K562 (cell line): ENCODE measurements around the gene GALNT13. TPM values are rescaled to one million over a fixed set of nuclear protein-coding genes. Genes with fewer than 3 reads are reported as not detected.

Experiments
- ATAC-seq: fragments of 200-7000 bp; cut with Tn5 transposase; 3 replicates; pipeline ENCODE4 v1.9.1; 2020; ENCODE audit warnings: moderate library complexity
- BruUV-seq: library from RNA; stranded (reverse); fragments of 400-500 nt; replicated peaks from 2 replicates; lab custom pipeline; 2021; lab: Mats Ljungman, UMichigan
- CTCF ChIA-PET: fragments of 300-600 bp; formaldehyde crosslinking; extraction: SDS; loops from one replicate; lab custom pipeline; 2021; ENCODE audit warnings: low intra/inter-chr PET ratio; lab: Yijun Ruan, JAX
- POLR2A ChIA-PET: fragments of 300-600, 350-650 bp; sonication (Branson Sonifier 250); formaldehyde crosslinking; extraction: SDS; loops from one replicate; lab custom pipeline; 2021; ENCODE audit warnings: antibody characterized with exemption, inconsistent platforms; lab: Yijun Ruan, JAX
- DNase-seq, 4 experiments: peaks; one replicate each; pipeline versions ENCODE4 v3.0.0 to v3.0.0-alpha.2; 2011 to 2018; ENCODE audit warnings: low spot score in 3 of 4, mixed read lengths in 3 of 4; ENCODE audit errors: extremely low read depth in 1 of 4
- FAIRE-seq: peaks from 2 replicates; lab custom pipeline; 2011; peaks lifted over from hg19 to GRCh38; lab: Jason Lieb, UNC
- H2AFZ ChIP-seq: 2 replicates; pipeline ENCODE4 v1.6.0; 2011; ENCODE audit warnings: low read depth, low read length, control low read depth, inconsistent platforms
- H3K27ac ChIP-seq: fragments of 200-600 bp; 3 replicates; pipeline ENCODE4 v1.8.0; 2011; ENCODE audit warnings: low read depth, mild to moderate bottlenecking, control low read depth, inconsistent platforms, low read length, moderate library complexity, mixed read lengths; ENCODE audit errors: extremely low read depth
- H3K27me3 ChIP-seq, 2 experiments: fragments of 300-600 bp in 1 of 2; 2 replicates in 1 of 2; 3 replicates in 1 of 2; pipeline versions ENCODE4 v1.6.0 to v1.8.0; 2011; ENCODE audit warnings: inconsistent platforms in 2 of 2, low read length in 2 of 2, mild to moderate bottlenecking in 1 of 2, mixed read lengths in 1 of 2, moderate library complexity in 1 of 2; ENCODE audit not compliant: control insufficient read depth in 2 of 2, insufficient read depth in 2 of 2
- H3K36me3 ChIP-seq: fragments of 300-600 bp; 3 replicates; pipeline ENCODE4 v1.8.0; 2011; ENCODE audit warnings: mild to moderate bottlenecking, low read length, inconsistent platforms; ENCODE audit not compliant: control insufficient read depth, insufficient read depth
- H3K4me1 ChIP-seq, 2 experiments: fragments of 200-600 bp in 1 of 2; replicated peaks in 1 of 2; 2 replicates in 1 of 2; 3 replicates in 1 of 2; pipeline versions ENCODE4 v1.5.1 to v1.8.0; 2011; ENCODE audit warnings: inconsistent platforms in 2 of 2, low read length in 2 of 2, mild to moderate bottlenecking in 1 of 2, mixed read lengths in 1 of 2, moderate library complexity in 1 of 2; ENCODE audit not compliant: control insufficient read depth in 2 of 2, insufficient read depth in 2 of 2
- H3K4me2 ChIP-seq: 2 replicates; pipeline ENCODE4 v1.6.1; 2011; ENCODE audit warnings: low read length, control low read depth, inconsistent platforms, mixed read lengths; ENCODE audit not compliant: insufficient read depth
- H3K4me3 ChIP-seq: fragments of 200-600 bp; sonication (generic), shearing (Covaris generic); 2 replicates; pipeline ENCODE4 v1.5.1; 2016; ENCODE audit warnings: control low read depth, inconsistent platforms
- H3K79me2 ChIP-seq: fragments of 200-600 bp; 3 replicates; pipeline ENCODE4 v1.8.0; 2011; ENCODE audit warnings: low read length, inconsistent platforms; ENCODE audit not compliant: control insufficient read depth, insufficient read depth
- H3K9ac ChIP-seq, 2 experiments: 2 replicates each; pipeline versions ENCODE4 v1.6.0 to v1.6.1; 2011; ENCODE audit warnings: low read depth in 2 of 2, low read length in 2 of 2, control low read depth in 1 of 2, inconsistent platforms in 1 of 2, mild to moderate bottlenecking in 1 of 2, mixed read lengths in 1 of 2; ENCODE audit not compliant: insufficient read depth in 1 of 2
- H3K9me1 ChIP-seq: one replicate; pipeline ENCODE4 v1.6.0; 2011; ENCODE audit warnings: inconsistent platforms, mild to moderate bottlenecking, low read length, moderate library complexity; ENCODE audit not compliant: control insufficient read depth, insufficient read depth
- H3K9me3 ChIP-seq: replicated peaks from 2 replicates; pipeline ENCODE4 v1.5.1; 2011; ENCODE audit warnings: low read depth, low read length, inconsistent platforms; ENCODE audit not compliant: control insufficient read depth, insufficient read depth
- H4K20me1 ChIP-seq: replicated peaks from 2 replicates; pipeline ENCODE4 v1.6.1; 2011; ENCODE audit warnings: low read length, inconsistent platforms, mixed read lengths; ENCODE audit not compliant: control insufficient read depth, insufficient read depth
- KLF6 ChIP-seq: fragments of 250-450 bp; sonication (Bioruptor Pico); IDR thresholded peaks from 2 replicates; pipeline ENCODE4 v1.4.0; 2020; ENCODE audit warnings: mild to moderate bottlenecking, moderate library complexity, borderline replicate concordance
- MEF2D ChIP-seq: conservative IDR thresholded peaks from 2 replicates; pipeline ENCODE4 v1.6.1; 2016; ENCODE audit warnings: low read depth, missing genetic modification characterization, missing compliant biosample characterization
- PML ChIP-seq: IDR thresholded peaks from 2 replicates; pipeline ENCODE4 v1.6.1; 2012; ENCODE audit warnings: low read length, inconsistent platforms
- PPARD ChIP-seq: fragments of 250-450 bp; sonication (Bioruptor Pico); IDR thresholded peaks from 2 replicates; pipeline ENCODE4 v1.8.0; 2022; ENCODE audit warnings: inconsistent platforms, mild to moderate bottlenecking, moderate library complexity
- TBL1XR1 ChIP-seq, 2 experiments: IDR thresholded peaks; 2 replicates each; pipeline ENCODE4 v1.6.1; 2012; ENCODE audit warnings: improper control_type of control experiment in 2 of 2, low read length in 2 of 2, mild to moderate bottlenecking in 1 of 2
- ZNF146 ChIP-seq: IDR thresholded peaks from one replicate; pipeline ENCODE4 v1.6.1; 2018; ENCODE audit warnings: missing compliant biosample characterization; ENCODE audit not compliant: unreplicated experiment
- ZNF24 ChIP-seq: fragments of 450-650 bp; IDR thresholded peaks from 2 replicates; pipeline ENCODE4 v1.6.1; 2016
- WGBS: fragments of 100-300 bp; shearing (Covaris generic); methylation state at CpG from one replicate; pipeline ENCODE4 v1.1.6; 2016; ENCODE audit warnings: low coverage, mixed read lengths; ENCODE audit not compliant: insufficient coverage; ENCODE audit errors: missing lambda C conversion rate; 5-methylcytosine and 5-hydroxymethylcytosine counted together
- in situ Hi-C: fragments of 300-500 bp; cut with MboI; formaldehyde crosslinking; loops from 4 replicates; pipeline ENCODE4 v1.15.0; 2018; ENCODE audit warnings: inconsistent platforms, mixed read lengths
- intact Hi-C: fragments of 100-400 bp; cut with micrococcal nuclease; formaldehyde crosslinking; loops from 2 replicates; pipeline ENCODE4 v1.14.2; 2022
- polyA plus RNA-seq, 8 experiments: library from polyadenylated mRNA; depleted of rRNA in 4 of 8; stranded (reverse) in 5 of 8; unstranded in 3 of 8; fragments of >200 nt; fragmentation: Nextera tagmentation in 2 of 8; fragmentation: Illumina TruSeq in 1 of 8; extraction: Ambion mirVana in 2 of 8; extraction: Trizol in 1 of 8; gene quantifications; 2 replicates each; pipeline versions ENCODE4 v1.2.1 to v1.2.3, GENCODE V29; 2011 to 2014; ENCODE audit warnings: inconsistent platforms in 1 of 8, missing spikeins in 1 of 8
- total RNA-seq, 7 experiments: library from RNA; depleted of rRNA in 6 of 7; stranded (reverse); fragments of >200 nt in 6 of 7; fragmentation: Illumina TruSeq in 2 of 7; extraction: Trizol in 2 of 7; gene quantifications; 2 replicates each; pipeline versions ENCODE4 v1.2.1 to v1.2.3, GENCODE V29; 2011 to 2021; ENCODE audit warnings: low replicate concordance in 1 of 7
- TF ChIP-seq, protein P1 (sequence below): sonication (generic); formaldehyde crosslinking; IDR thresholded peaks from 2 replicates; pipeline ENCODE4 v1.4.0; 2020; ENCODE audit warnings: mild to moderate bottlenecking, missing genetic modification reagents
- TF ChIP-seq, protein P2 (sequence below): IDR thresholded peaks from 2 replicates; pipeline ENCODE4 v1.6.1; 2011; ENCODE audit not compliant: insufficient read length; ENCODE audit errors: extremely low read depth
- TF ChIP-seq, protein P3 (sequence below): fragments of 450-650 bp; IDR thresholded peaks from 2 replicates; pipeline ENCODE4 v1.6.1; 2018; ENCODE audit warnings: mild to moderate bottlenecking, low read depth; ENCODE audit not compliant: partially characterized antibody

GALNT13 gene
- total and polyA plus RNA-seq, 9 of the 15 experiments (the other 6 are each of a cell fraction or from before 2014, with no cell fraction given) = not detected

DNA sequence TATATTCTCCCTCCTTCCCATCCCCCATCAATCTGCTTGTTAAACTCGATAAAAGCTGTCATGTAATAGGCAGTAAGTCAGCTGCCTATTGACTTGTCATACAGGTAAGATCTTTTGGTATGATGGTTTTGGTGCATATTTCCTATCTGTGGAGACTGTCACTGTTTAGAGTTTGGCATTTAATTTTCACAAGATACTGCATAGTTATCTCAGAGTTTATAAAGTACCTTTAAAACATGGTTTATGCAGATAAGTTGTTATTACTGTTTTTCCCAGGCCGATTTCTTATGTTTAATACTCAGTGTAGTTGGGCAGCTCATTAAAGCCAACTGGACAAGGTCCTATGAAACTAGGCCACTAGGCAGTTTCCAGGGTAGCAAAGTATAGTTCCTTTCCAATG lies 222.1 kb downstream of the GALNT13 start (continued):
- no peak for TF ChIP-seq ZNF146 (CRISPR knock-in tag)
- TF ChIP-seq ZNF24 = no peak
- TF ChIP-seq, all 486 proteins: peak for 0

DNA sequence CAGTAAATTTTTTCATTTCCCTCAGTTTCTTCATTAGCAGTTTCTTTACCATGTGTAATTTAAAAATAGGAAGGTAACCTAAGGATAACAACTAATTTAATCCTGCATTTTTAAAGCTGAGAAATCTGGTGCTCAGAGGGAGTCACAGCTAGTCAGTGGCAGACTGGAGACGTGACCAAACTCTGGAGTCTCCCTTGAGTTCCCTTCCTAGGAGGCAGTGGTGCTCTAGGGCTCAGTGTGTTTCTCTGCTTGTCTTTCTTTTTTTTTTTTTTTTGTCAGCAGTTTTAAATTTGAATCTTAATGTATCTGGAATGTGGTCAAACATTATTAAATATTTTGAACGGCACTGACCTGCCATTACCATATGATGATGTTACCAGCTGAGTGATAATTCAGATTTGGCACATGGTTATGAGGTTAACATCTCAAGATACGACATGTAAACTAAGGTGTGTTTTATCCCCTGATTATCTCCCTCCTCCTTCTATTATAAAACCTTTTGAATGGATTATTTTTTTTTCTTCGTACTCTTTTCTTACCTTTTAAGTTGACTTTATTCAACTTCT lies 226.2 kb downstream of the GALNT13 start:
- no peaks in the 10 kb centered on the region; the same call in 1 of the 2 replicates for H3K9me3 ChIP-seq
- H3K4me1 ChIP-seq = no peaks in the 10 kb centered on the region
- WGBS = 1% methylated on average over 4 of the region's 4 CpGs
- H3K27me3 ChIP-seq = no peaks in the 10 kb centered on the region
- no peaks in the 10 kb centered on the region for H4K20me1 ChIP-seq
- no peak for TF ChIP-seq KLF6 (CRISPR knock-in tag)
- TF ChIP-seq, all 486 proteins: peak for 0
- no peak overlapping the region for H2AFZ ChIP-seq
- BruUV-seq = no TSS peak
- H3K4me3 ChIP-seq = no peak overlapping the region
- DNase-seq (no peak), ATAC-seq (no peak), FAIRE-seq (no peak)
- H3K79me2 ChIP-seq = no peaks in the 10 kb centered on the region
- in situ Hi-C loops (no loop called here), intact Hi-C loops (no loop called here)
- H3K27ac ChIP-seq = no peak overlapping the region
- POLR2A ChIA-PET = no interaction called here
- H3K4me2 ChIP-seq = no peak overlapping the region
- no peaks in the 10 kb centered on the region for H3K9me1 ChIP-seq
- no peak overlapping the region for H3K9ac ChIP-seq
- no peaks in the 10 kb centered on the region for H3K36me3 ChIP-seq
- CTCF ChIA-PET = no interaction called here

DNA sequence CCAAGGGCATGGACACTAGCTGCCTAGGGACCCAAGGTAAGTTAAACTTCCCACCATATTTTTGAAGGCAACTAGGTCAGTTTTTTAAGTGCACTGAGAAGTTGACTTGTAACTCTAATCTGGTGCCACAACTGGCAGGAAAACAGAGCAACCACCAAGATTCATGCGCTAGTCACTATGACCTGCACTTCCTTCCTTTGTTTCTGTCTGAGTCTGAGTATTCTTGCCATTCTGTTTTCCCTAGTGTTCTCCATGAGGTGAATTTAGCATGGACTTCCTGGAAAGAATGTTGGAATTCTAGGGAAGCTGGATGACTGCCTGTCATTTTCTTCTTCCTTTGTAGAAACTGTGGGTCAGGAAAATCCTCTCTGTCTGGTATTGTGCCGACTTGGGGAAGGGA lies 249.0 kb downstream of the GALNT13 start:
- no peaks in the 10 kb centered on the region for H3K36me3 ChIP-seq
- ATAC-seq (no peak), FAIRE-seq (no peak), DNase-seq (no peak)
- no peak overlapping the region for H3K9ac ChIP-seq
- no peak overlapping the region for H3K27ac ChIP-seq
- no peak overlapping the region for H3K4me3 ChIP-seq
- POLR2A ChIA-PET = no interaction called here
- no peak overlapping the region for H3K4me2 ChIP-seq
- intact Hi-C loops = no loop called here
- H4K20me1 ChIP-seq = no peaks in the 10 kb centered on the region
- H3K9me3 ChIP-seq = no peaks in the 10 kb centered on the region
- in situ Hi-C loops = no loop called here
- CTCF ChIA-PET = no interaction called here
- H3K9me1 ChIP-seq = no peaks in the 10 kb centered on the region
- H3K27me3 ChIP-seq = no peaks in the 10 kb centered on the region
- H2AFZ ChIP-seq = no peak overlapping the region
- no TSS peak for BruUV-seq
- H3K4me1 ChIP-seq = no peaks in the 10 kb centered on the region
- no peaks in the 10 kb centered on the region for H3K79me2 ChIP-seq
- 0% methylated on average over 2 of the region's 2 CpGs for WGBS
- no peak for TF ChIP-seq MEF2D (tag)
- no peak for TF ChIP-seq TBL1XR1 (IDR thresholded peaks at IDR 0.05; ENCODE audit: low read length in 2 of 2)
- no peak for TF ChIP-seq PML
- TF ChIP-seq, protein P1, sequence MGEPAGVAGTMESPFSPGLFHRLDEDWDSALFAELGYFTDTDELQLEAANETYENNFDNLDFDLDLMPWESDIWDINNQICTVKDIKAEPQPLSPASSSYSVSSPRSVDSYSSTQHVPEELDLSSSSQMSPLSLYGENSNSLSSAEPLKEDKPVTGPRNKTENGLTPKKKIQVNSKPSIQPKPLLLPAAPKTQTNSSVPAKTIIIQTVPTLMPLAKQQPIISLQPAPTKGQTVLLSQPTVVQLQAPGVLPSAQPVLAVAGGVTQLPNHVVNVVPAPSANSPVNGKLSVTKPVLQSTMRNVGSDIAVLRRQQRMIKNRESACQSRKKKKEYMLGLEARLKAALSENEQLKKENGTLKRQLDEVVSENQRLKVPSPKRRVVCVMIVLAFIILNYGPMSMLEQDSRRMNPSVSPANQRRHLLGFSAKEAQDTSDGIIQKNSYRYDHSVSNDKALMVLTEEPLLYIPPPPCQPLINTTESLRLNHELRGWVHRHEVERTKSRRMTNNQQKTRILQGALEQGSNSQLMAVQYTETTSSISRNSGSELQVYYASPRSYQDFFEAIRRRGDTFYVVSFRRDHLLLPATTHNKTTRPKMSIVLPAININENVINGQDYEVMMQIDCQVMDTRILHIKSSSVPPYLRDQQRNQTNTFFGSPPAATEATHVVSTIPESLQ (CRISPR knock-in tag) = no peak
- TF ChIP-seq, protein P2, sequence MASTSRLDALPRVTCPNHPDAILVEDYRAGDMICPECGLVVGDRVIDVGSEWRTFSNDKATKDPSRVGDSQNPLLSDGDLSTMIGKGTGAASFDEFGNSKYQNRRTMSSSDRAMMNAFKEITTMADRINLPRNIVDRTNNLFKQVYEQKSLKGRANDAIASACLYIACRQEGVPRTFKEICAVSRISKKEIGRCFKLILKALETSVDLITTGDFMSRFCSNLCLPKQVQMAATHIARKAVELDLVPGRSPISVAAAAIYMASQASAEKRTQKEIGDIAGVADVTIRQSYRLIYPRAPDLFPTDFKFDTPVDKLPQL = no peak
- TF ChIP-seq, protein P3, sequence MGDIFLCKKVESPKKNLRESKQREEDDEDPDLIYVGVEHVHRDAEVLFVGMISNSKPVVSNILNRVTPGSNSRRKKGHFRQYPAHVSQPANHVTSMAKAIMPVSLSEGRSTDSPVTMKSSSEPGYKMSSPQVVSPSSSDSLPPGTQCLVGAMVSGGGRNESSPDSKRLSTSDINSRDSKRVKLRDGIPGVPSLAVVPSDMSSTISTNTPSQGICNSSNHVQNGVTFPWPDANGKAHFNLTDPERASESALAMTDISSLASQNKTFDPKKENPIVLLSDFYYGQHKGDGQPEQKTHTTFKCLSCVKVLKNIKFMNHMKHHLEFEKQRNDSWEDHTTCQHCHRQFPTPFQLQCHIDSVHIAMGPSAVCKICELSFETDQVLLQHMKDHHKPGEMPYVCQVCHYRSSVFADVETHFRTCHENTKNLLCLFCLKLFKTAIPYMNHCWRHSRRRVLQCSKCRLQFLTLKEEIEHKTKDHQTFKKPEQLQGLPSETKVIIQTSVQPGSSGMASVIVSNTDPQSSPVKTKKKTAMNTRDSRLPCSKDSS = no peak
- TF ChIP-seq PPARD (CRISPR knock-in tag) = no peak
